HFFc6 (cell line): ENCODE results near the gene CKM. TPM values are rescaled to one million over a fixed set of nuclear protein-coding genes. Genes with fewer than 3 reads are reported as not detected.

Experiments used
- DNase-seq: peaks from one replicate; pipeline ENCODE4 v3.0.0-alpha.2; 2018
- H3K27ac Mint-ChIP-seq: 2 replicates; pipeline ENCODE4 v1.8.0; 2020; ENCODE audit warnings: mild to moderate bottlenecking, mixed read lengths
- H3K27me3 Mint-ChIP-seq: 2 replicates; pipeline ENCODE4 v1.8.0; 2021; ENCODE audit warnings: mild to moderate bottlenecking, moderate library complexity, mixed read lengths; ENCODE audit not compliant: insufficient read depth
- H3K36me3 Mint-ChIP-seq: 2 replicates; pipeline ENCODE4 v1.8.0; 2021; ENCODE audit warnings: low read depth, mixed read lengths
- H3K4me1 Mint-ChIP-seq: 2 replicates; pipeline ENCODE4 v1.8.0; 2020; ENCODE audit warnings: low read depth, mixed read lengths
- H3K4me3 Mint-ChIP-seq: 2 replicates; pipeline ENCODE4 v1.8.0; 2020; ENCODE audit warnings: mild to moderate bottlenecking, moderate library complexity, mixed read lengths
- H3K9me3 Mint-ChIP-seq: 2 replicates; pipeline ENCODE4 v1.8.0; 2020; ENCODE audit warnings: mild to moderate bottlenecking, mixed read lengths
- CTCF ChIP-seq: fragments of 200-600 bp; sonication (generic); IDR thresholded peaks from 2 replicates; pipeline ENCODE4 v1.5.0; 2021; ENCODE audit warnings: antibody characterized with exemption, mild to moderate bottlenecking
- total RNA-seq, 6 experiments: library from RNA; stranded (reverse); fragmentation: NEBNext Ultra II Directional; extraction: Animal tissue kit (Norgen Biotek cat#: 25700); gene quantifications; 2 replicates in 1 of 6; 3 replicates in 5 of 6; pipeline ENCODE4 v1.2.3, GENCODE V29; 2021

Gene CKM
- total RNA-seq, 6 experiments from 2014 or later = not detected

- Mint-ChIP-seq H3K27me3 (peaks cover 2% of the 10 kb centered on the region; the same call in 1 of the 2 replicates), H3K36me3 (peaks cover 46% of the 10 kb centered on the region), H3K9me3 (no peaks in the 10 kb centered on the region)
Measured at GRCh38 chr19:45352471-45352870, 29.8 kb upstream of the CKM start.

GRCh38 chr19:45352062-45352461 is 29.4 kb upstream of the CKM start:
- H3K27ac Mint-ChIP-seq = no peak overlapping the region
- no peak for TF ChIP-seq CTCF
- no peaks in the 10 kb centered on the region for H3K9me3 Mint-ChIP-seq
- no peak for DNase-seq
- no peak overlapping the region for H3K4me3 Mint-ChIP-seq
- peaks cover 42% of the 10 kb centered on the region for H3K36me3 Mint-ChIP-seq
- H3K27me3 Mint-ChIP-seq = peaks cover 2% of the 10 kb centered on the region; the same call in 1 of the 2 replicates
- H3K4me1 Mint-ChIP-seq = no peaks in the 10 kb centered on the region

More at GRCh38 chr19:45352471-45352870, 29.8 kb upstream of the CKM start:
- Mint-ChIP-seq H3K4me3 (no peak overlapping the region), H3K4me1 (no peaks in the 10 kb centered on the region), H3K27ac (no peak overlapping the region)
- no peak for TF ChIP-seq CTCF
- no peak for DNase-seq

GRCh38 chr19:45351401-45351952 is 28.8 kb upstream of the CKM start:
- peaks cover 36% of the 10 kb centered on the region for H3K36me3 Mint-ChIP-seq
- H3K4me1 Mint-ChIP-seq = no peaks in the 10 kb centered on the region
- DNase-seq = no peak
- H3K9me3 Mint-ChIP-seq = no peaks in the 10 kb centered on the region
- H3K4me3 Mint-ChIP-seq = no peak overlapping the region
- no peak for TF ChIP-seq CTCF
- H3K27me3 Mint-ChIP-seq = peaks cover 2% of the 10 kb centered on the region; the same call in 1 of the 2 replicates
- no peak overlapping the region for H3K27ac Mint-ChIP-seq

- DNase-seq = no peak
- Mint-ChIP-seq H3K36me3 (peaks cover 27% of the 10 kb centered on the region), H3K4me1 (no peaks in the 10 kb centered on the region), H3K4me3 (no peak overlapping the region), H3K27me3 (peaks cover 2% of the 10 kb centered on the region; the same call in 1 of the 2 replicates), H3K27ac (no peak overlapping the region), H3K9me3 (no peaks in the 10 kb centered on the region)
- TF ChIP-seq CTCF = no peak
Measured at GRCh38 chr19:45350477-45351058, 27.9 kb upstream of the CKM start.

- TF ChIP-seq CTCF = no peak
- H3K27ac Mint-ChIP-seq = no peak overlapping the region
- H3K9me3 Mint-ChIP-seq = no peaks in the 10 kb centered on the region
- H3K27me3 Mint-ChIP-seq = peaks cover 2% of the 10 kb centered on the region
- peaks cover 23% of the 10 kb centered on the region for H3K36me3 Mint-ChIP-seq
- DNase-seq = no peak
- H3K4me3 Mint-ChIP-seq = no peak overlapping the region
- no peaks in the 10 kb centered on the region for H3K4me1 Mint-ChIP-seq
Measured at GRCh38 chr19:45349430-45349941, 26.8 kb upstream of the CKM start.
